SK-N-MC (cell line): ENCODE data around the gene PARD3.

ENCODE experiments used
- DNase-seq: peaks from one replicate; pipeline ENCODE4 v3.0.0-alpha.2; 2011; ENCODE audit warnings: low read depth, low spot score
- H3K27ac ChIP-seq: fragments of 200-600 bp; sonication (generic); 2 replicates; pipeline ENCODE4 v1.5.1; 2016; ENCODE audit warnings: mixed run types
- H3K36me3 ChIP-seq: fragments of 200-600 bp; sonication (generic); 2 replicates; pipeline ENCODE4 v1.6.1; 2017; ENCODE audit warnings: antibody characterized with exemption, low read length, mixed read lengths; ENCODE audit not compliant: insufficient read depth
- H3K4me3 ChIP-seq: fragments of 200-600 bp; sonication (generic); 2 replicates; pipeline ENCODE4 v1.5.1; 2016
- H3K9ac ChIP-seq: fragments of 200-600 bp; sonication (generic); 2 replicates; pipeline ENCODE4 v1.8.0; 2017; ENCODE audit warnings: mixed run types, mixed read lengths; ENCODE audit not compliant: insufficient read length
- H3K9me3 ChIP-seq: fragments of 200-600 bp; sonication (generic); 2 replicates; pipeline ENCODE4 v1.6.1; 2017; ENCODE audit warnings: low read depth, mild to moderate bottlenecking, antibody characterized with exemption, low read length, moderate library complexity, mixed read lengths
- EZH2 ChIP-seq: fragments of 200-600 bp; sonication (generic); IDR thresholded peaks from one replicate; pipeline ENCODE4 v1.6.1; 2017; ENCODE audit warnings: antibody characterized with exemption
- FOXP2 ChIP-seq: optimal IDR thresholded peaks from 2 replicates; pipeline ENCODE3; 2011; ENCODE audit warnings: mild to moderate bottlenecking, moderate library complexity; ENCODE audit not compliant: insufficient read depth; ENCODE audit errors: extremely low read length, control extremely low read depth
- POLR2AphosphoS5 ChIP-seq: IDR thresholded peaks from 2 replicates; pipeline ENCODE4 v1.6.1; 2012; ENCODE audit warnings: mild to moderate bottlenecking, low read depth, low read length, borderline replicate concordance

Gene PARD3

DNA sequence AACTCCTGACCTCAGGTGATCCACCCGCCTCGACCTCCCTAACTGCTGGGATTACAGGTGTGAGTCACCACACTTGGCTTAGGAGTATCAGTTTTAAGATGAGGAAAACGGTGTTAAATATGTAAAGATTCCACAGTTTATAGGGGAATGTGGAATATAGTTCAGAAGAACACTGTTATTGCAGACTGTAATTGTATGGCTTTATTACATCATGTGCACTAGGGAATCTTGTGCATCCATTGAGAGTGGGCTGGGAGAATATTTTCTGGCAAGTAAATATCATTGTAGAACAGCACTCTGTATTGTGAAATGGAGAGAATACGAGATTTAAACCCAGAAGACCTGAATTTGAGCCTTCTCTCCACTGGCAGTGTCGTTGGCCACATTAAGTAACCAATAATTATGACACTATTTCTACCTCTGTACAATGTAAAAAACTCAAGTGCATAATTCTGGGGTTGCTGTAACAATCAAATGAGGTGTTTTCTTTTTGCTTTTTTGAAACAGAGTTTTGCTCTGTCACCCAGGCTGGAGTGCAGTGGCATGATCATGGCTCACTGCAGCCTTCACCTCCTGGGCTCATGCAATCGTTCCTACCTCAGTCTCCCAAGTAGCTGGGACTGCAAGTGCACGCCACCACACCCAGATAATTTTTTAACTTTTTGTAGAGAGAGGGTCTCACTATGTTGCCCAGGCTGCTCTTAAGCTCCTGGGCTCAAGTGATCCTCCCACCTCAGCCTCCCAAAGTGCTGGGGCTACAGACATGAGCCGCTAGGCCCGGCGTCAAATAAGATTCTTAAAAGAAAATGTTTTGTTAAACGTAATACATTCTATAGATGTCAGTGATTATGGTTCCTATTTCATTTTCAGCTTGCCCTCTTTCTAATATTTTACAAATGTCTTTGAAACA is 12.0 kb upstream of the PARD3 start:
- H3K4me3 ChIP-seq: no peak overlapping the region
- H3K9me3 ChIP-seq: no peaks in the 10 kb centered on the region
- DNase-seq: no peak
- H3K9ac ChIP-seq: no peak overlapping the region
- TF ChIP-seq FOXP2: no peak
- no peak for TF ChIP-seq EZH2
- no peak for TF ChIP-seq POLR2AphosphoS5
- H3K27ac ChIP-seq: peak overlapping the region; percentile 54; the same call in 1 of the 2 replicates
- H3K36me3 ChIP-seq: no peaks in the 10 kb centered on the region

DNA sequence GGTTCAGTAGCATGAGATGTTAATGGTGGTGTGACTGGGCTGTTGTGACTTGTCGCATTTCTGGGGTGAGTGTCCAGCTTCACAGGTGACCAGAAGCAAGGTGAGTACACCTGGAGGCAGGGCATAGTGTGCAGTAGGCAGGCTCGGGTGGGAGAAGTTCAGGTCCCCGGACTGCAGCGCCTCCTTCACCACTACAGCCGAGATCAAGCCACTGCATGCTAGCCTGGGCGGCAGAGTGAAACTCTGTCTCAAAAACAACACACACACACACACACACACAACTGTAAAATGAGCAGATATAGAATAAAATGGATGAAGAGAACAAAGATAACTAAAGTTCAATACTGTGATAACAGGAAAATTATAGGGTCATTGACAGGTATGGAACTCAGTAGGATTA is 11.1 kb upstream of the PARD3 start:
- H3K4me3 ChIP-seq: no peak overlapping the region
- H3K27ac ChIP-seq: no peak overlapping the region
- no peak overlapping the region for H3K9ac ChIP-seq
- no peak for TF ChIP-seq POLR2AphosphoS5
- TF ChIP-seq EZH2: no peak
- TF ChIP-seq FOXP2: no peak
- no peak for DNase-seq
- H3K9me3 ChIP-seq: no peaks in the 10 kb centered on the region
- H3K36me3 ChIP-seq: no peaks in the 10 kb centered on the region

DNA sequence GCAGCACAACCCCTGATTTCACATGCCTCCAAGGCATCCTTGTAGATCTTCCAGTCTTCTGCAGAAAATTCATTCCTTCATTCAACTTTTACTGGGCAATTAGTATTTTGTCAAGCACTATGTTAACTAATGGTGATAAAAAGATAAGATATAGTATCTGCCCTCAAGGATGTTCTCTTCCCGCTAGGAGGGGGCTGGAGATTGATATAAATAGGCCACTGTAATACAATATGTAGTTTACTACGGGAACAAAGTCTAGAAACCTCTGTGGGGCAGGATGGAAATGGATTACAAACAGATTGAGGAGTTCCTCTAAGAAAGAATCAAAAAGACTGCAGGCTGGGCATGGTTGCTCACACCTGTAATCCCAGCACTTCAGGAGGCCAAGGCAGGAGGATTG is 10.3 kb upstream of the PARD3 start:
- Histone ChIP-seq H3K27ac (no peak overlapping the region), H3K9me3 (no peaks in the 10 kb centered on the region), H3K4me3 (no peak overlapping the region), H3K9ac (no peak overlapping the region), H3K36me3 (no peaks in the 10 kb centered on the region)
- TF ChIP-seq FOXP2: no peak
- no peak for TF ChIP-seq POLR2AphosphoS5
- no peak for TF ChIP-seq EZH2
- DNase-seq: no peak

DNA sequence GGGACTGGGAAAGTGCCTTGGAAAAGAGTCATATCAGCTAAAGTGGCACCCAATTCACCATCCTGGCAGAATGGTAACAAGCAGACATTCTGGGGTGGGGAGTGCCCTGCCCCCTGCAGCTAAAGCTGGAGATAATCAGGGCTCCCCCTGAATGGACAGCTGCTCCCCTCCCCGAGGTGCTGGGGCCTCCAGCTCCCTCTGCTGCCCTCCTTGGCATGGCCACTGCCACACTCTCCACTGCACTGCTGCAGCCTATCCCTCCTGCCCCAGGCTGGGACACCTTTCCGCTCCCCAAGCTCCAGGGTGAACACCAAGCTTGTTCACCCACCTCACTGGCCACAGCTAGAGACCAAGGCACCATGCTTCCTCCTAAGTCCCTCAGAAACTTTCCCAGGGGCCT is 9.8 kb upstream of the PARD3 start:
- no peaks in the 10 kb centered on the region for H3K36me3 ChIP-seq

DNA sequence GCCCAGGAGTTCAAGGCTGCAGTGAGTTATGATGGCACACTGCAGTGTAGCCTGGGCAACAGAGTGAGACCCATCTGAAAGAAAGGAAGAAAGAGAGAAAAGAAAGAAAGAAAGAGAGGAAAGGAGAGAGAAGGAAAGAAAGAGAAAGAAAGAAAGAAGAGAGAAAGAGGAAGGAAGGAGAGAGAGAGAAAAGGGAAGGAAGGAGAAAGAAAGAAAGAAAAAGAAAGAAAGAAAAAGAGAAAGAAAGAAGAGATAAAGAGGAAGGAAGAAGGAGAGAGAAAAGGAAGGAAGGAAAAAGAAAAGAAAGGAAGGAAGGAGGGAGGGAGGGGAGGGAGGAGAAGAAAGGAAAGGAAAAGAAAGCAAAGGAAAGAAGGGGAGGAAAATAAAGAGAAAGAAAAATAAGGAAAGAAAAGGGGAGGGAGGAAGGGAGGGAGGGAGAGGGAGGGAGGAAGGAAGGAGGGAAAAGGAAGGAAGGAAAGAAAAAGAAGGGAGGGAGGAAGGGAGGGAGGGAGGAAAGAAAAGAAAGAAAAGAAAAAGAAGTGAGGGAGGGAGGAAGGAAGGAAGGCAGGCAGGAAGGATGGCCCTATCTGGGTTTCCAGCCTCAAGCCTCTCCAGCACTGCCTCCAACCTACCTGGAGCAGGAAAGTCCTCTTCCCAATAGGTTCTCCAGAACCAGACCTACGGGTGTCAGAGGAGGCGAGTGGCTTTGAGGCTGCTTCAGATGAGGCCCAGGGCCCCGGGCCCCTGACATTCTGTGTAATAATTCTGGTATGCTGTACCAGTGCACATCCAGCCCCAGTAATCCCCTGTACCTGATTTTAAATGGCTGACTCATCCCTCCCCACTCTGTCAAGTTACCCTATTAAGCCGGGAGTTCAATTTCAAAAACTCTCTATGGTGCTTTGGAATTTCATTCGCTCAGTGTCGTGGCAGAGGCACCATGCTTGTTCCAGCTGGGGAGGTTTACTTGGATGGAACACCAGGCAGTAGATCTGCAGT is 6.8 kb upstream of the PARD3 start:
- DNase-seq: no peak
- TF ChIP-seq POLR2AphosphoS5 (no peak), EZH2 (no peak)
- no peak overlapping the region for H3K9ac ChIP-seq
- H3K36me3 ChIP-seq: no peaks in the 10 kb centered on the region
- H3K9me3 ChIP-seq: no peaks in the 10 kb centered on the region
- H3K4me3 ChIP-seq: no peak overlapping the region
- no peak overlapping the region for H3K27ac ChIP-seq

More for the DNA sequence above, 9.8 kb upstream of the PARD3 start:
- Histone ChIP-seq H3K27ac (no peak overlapping the region), H3K9ac (no peak overlapping the region), H3K9me3 (no peaks in the 10 kb centered on the region), H3K4me3 (no peak overlapping the region)
- TF ChIP-seq FOXP2 (no peak), POLR2AphosphoS5 (no peak), EZH2 (no peak)
- DNase-seq: no peak

DNA sequence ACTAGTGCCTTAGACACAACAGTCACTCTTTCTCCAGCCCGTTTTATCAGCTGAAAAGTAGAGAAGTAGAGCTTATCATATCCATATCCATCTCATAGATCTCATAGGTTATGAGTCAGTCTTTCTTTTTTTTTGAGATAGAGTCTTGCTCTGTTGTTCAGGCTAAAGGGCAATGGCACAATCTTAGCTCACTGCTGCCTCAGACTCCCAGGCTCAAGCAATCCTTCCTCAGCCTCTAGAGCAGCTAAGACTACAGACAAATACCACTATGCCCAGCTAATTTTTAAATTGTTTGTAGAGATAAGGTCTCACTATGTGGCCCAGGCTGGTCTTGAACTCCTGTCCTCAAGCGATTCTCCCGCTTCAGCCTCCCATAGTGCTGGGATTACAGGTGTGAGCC is 2.5 kb upstream of the PARD3 start:
- TF ChIP-seq FOXP2 (no peak), POLR2AphosphoS5 (no peak), EZH2 (no peak)
- H3K36me3 ChIP-seq: no peaks in the 10 kb centered on the region
- no peak overlapping the region for H3K27ac ChIP-seq
- no peak overlapping the region for H3K4me3 ChIP-seq
- DNase-seq: no peak
- H3K9me3 ChIP-seq: no peaks in the 10 kb centered on the region
- H3K9ac ChIP-seq: no peak overlapping the region

DNA sequence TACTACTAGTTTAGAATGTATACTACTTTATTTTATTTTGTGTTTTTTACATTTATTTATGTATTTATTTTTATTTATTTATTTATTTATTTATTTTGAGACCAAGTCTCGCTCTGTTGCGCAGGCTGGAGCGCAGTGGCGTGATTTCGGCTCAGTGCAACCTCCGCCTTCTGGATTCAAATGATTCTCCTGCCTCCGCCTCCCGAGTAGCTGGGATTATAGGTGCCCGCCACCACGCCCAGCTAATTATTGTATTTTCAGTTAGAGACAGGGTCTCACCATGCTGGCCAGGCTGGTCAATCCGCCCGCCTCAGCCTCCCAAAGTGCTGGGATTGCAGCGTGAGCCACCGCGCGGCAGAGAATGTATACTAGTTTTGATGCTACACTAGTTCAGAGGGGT is 2.0 kb upstream of the PARD3 start:
- H3K27ac ChIP-seq: no peak overlapping the region
- no peak for DNase-seq
- H3K36me3 ChIP-seq: no peaks in the 10 kb centered on the region
- no peak overlapping the region for H3K9ac ChIP-seq
- TF ChIP-seq POLR2AphosphoS5: no peak
- TF ChIP-seq EZH2: no peak
- TF ChIP-seq FOXP2: no peak
- H3K4me3 ChIP-seq: no peak overlapping the region
- no peaks in the 10 kb centered on the region for H3K9me3 ChIP-seq

DNA sequence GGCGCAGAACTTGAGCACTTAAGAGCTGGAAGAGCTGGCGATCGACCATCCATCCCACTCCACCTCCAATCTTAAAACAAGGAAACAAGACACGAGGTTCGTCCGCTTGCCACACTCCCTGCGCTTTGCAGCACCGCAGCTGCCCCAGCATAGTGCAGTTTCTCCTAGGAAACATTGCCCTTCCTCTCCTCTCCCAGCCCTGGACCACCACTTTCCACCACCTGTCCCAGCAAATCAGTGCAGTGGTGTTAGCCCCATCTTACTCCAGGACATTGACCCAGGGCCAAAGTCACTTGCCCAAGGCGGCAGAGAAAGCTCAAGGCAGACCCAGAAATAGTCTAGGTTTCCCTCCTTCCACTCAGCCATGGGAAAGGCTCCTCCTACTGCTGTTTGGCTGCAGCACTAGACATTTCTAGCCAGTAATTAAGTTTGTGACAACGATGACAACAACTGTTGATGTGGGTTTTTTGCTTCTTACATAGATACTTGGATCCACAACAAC is 1.5 kb upstream of the PARD3 start:
- no peak overlapping the region for H3K9ac ChIP-seq
- H3K9me3 ChIP-seq: no peaks in the 10 kb centered on the region
- TF ChIP-seq POLR2AphosphoS5: no peak
- no peak for TF ChIP-seq FOXP2
- no peak for TF ChIP-seq EZH2
- DNase-seq: no peak
- no peaks in the 10 kb centered on the region for H3K36me3 ChIP-seq
- H3K4me3 ChIP-seq: no peak overlapping the region
- no peak overlapping the region for H3K27ac ChIP-seq

DNA sequence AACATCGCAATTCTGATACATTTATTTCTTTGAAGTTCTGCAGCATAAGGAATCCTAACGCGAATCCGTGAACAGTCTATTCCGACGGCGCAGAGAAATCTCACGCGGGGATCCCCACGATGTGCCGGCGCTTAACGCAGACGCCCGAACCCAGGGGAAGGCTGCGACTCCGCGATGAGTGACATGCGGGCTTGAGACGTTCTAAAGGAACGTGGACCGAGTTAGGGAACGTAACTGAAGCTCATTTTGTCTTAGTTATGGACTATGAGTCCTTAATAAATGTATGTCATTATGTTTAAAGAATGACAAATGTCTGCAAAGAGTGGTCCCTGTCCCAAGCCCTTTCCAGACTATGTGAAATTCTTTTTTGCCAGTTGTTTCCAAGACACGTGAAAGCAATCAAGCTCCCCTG is 995 bp upstream of the PARD3 start:
- Histone ChIP-seq H3K9ac (no peak overlapping the region), H3K9me3 (no peaks in the 10 kb centered on the region), H3K36me3 (no peaks in the 10 kb centered on the region), H3K27ac (no peak overlapping the region), H3K4me3 (peak overlapping the region; percentile 75)
- no peak for TF ChIP-seq EZH2
- TF ChIP-seq FOXP2: no peak
- no peak for TF ChIP-seq POLR2AphosphoS5
- DNase-seq: no peak
